Parathyroid adenoma (tissue), 2 donors: ENCODE data around the gene PRR19.

Experiments
- H2AFZ ChIP-seq: fragments of 300-600 bp; sonication (generic); one replicate; pipeline ENCODE4 v1.7.0; 2017; ENCODE audit warnings: antibody characterized with exemption, mild to moderate bottlenecking
- H3K27ac ChIP-seq: fragments of 300-600 bp; sonication (generic); one replicate; pipeline ENCODE4 v1.7.0; 2017
- H3K27me3 ChIP-seq: fragments of 300-600 bp; sonication (generic); one replicate; pipeline ENCODE4 v1.7.0; 2017; ENCODE audit warnings: low read length; ENCODE audit not compliant: control insufficient read depth, insufficient read depth
- H3K36me3 ChIP-seq: fragments of 300-600 bp; sonication (generic); one replicate; pipeline ENCODE4 v1.7.0; 2017; ENCODE audit warnings: low read length; ENCODE audit not compliant: control insufficient read depth, insufficient read depth
- H3K4me1 ChIP-seq: fragments of 300-600 bp; sonication (generic); one replicate; pipeline ENCODE4 v1.7.0; 2017; ENCODE audit warnings: control low read depth
- H3K4me2 ChIP-seq: fragments of 300-600 bp; sonication (generic); one replicate; pipeline ENCODE4 v1.7.0; 2017; ENCODE audit warnings: low read length
- H3K4me3 ChIP-seq: fragments of 300-600 bp; sonication (generic); one replicate; pipeline ENCODE4 v1.7.0; 2017; ENCODE audit warnings: low read depth, low read length
- H3K79me2 ChIP-seq: fragments of 300-600 bp; sonication (generic); one replicate; pipeline ENCODE4 v1.7.0; 2017; ENCODE audit warnings: control low read depth
- H3K9ac ChIP-seq: fragments of 300-600 bp; sonication (generic); one replicate; pipeline ENCODE4 v1.7.0; 2017; ENCODE audit warnings: mild to moderate bottlenecking
- H3K9me3 ChIP-seq: fragments of 300-600 bp; sonication (generic); one replicate; pipeline ENCODE4 v1.7.0; 2017; ENCODE audit warnings: low read length; ENCODE audit not compliant: control insufficient read depth
- CTCF ChIP-seq: fragments of 300-600 bp; sonication (generic); IDR thresholded peaks from one replicate; pipeline ENCODE4 v1.7.0; 2017; ENCODE audit warnings: antibody characterized with exemption, mild to moderate bottlenecking
- donor health status: primary hyperparathyroidism.

Gene PRR19

GRCh38 chr19:42279155-42279901 is 22.6 kb upstream of the PRR19 start:
- no peak for TF ChIP-seq CTCF
- H3K4me3 ChIP-seq = peak overlapping the region; percentile 83
- no peak overlapping the region for H3K9ac ChIP-seq
- peaks cover 24% of the 10 kb centered on the region for H3K79me2 ChIP-seq
- H3K4me1 ChIP-seq = peaks cover 41% of the 10 kb centered on the region
- no peaks in the 10 kb centered on the region for H3K27me3 ChIP-seq
- H3K4me2 ChIP-seq = peak overlapping the region; percentile 99
- H3K27ac ChIP-seq = peak overlapping the region; percentile 15
- H3K36me3 ChIP-seq = no peaks in the 10 kb centered on the region
- no peak overlapping the region for H2AFZ ChIP-seq
- no peaks in the 10 kb centered on the region for H3K9me3 ChIP-seq

GRCh38 chr19:42279902-42280814 is 21.8 kb upstream of the PRR19 start:
- Histone ChIP-seq H3K9me3 (no peaks in the 10 kb centered on the region), H3K9ac (no peak overlapping the region), H2AFZ (peak overlapping the region; percentile 36), H3K79me2 (peaks cover 17% of the 10 kb centered on the region), H3K27ac (peak overlapping the region; percentile 67), H3K27me3 (no peaks in the 10 kb centered on the region), H3K4me2 (peak overlapping the region; percentile 99), H3K4me1 (peaks cover 44% of the 10 kb centered on the region), H3K36me3 (no peaks in the 10 kb centered on the region), H3K4me3 (peak overlapping the region; percentile 83)
- peak; percentile 86 for TF ChIP-seq CTCF

DNA sequence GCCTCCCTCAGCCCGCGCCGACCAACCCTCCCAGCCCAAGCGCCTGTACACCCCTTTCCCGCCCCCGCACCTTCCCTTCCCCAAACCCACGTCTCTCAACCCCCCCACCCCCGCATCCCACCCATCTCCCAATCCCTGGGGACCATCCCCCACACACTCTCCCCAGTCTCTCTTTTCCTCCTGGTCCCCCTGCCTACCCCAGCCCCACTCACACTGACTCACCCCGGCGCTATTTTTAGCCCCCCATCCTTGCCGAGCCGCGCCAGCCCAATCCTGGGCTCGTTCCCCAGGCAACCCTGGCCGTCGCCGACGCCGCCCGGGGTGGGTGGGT is 21.2 kb upstream of the PRR19 start:
- Histone ChIP-seq H3K4me2 (peak overlapping the region; percentile 99), H3K27me3 (no peaks in the 10 kb centered on the region), H3K4me1 (peaks cover 48% of the 10 kb centered on the region), H3K79me2 (peaks cover 14% of the 10 kb centered on the region), H3K36me3 (no peaks in the 10 kb centered on the region), H2AFZ (no peak overlapping the region), H3K27ac (peak overlapping the region; percentile 67), H3K9ac (no peak overlapping the region), H3K4me3 (peak overlapping the region; percentile 83), H3K9me3 (no peaks in the 10 kb centered on the region)
- no peak for TF ChIP-seq CTCF

DNA sequence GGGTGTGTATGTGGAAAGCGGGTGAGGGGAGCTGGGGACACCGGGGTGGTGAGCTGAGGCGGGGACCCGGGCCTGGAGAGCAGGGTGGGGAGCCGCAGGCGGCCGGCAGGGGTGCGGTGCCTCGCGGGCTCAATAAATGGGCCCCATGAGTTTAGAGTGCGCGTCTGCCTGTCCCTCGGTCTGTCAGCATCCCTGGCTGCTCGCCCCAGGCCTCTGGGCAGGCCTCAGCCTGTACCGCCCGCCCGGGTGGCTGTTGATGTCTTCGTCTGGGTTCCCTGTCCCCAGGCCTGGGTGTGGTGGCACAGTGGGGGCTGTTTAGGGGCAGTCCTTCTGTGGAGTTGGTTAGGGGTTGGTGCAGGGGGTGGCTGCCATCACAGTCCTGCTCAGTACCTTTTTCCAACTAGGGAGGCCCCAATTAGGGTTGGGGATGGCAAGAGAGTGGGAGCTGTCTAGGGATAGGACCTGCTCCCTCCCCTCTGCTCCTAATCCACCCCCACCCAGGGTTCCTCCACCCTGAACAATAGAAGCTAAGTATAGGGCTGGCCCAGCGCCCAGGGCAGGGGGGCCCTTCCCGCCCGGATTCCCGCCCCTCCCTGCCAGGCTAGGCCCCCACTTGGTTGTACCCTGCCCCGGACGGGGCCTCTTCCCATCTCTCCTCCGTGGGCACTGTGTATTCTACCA is 20.6 kb upstream of the PRR19 start:
- H3K27me3 ChIP-seq = no peaks in the 10 kb centered on the region
- H3K4me3 ChIP-seq = peak overlapping the region; percentile 27
- H3K36me3 ChIP-seq = no peaks in the 10 kb centered on the region
- peak overlapping the region; percentile 51 for H3K27ac ChIP-seq
- H3K79me2 ChIP-seq = peaks cover 9% of the 10 kb centered on the region
- no peak for TF ChIP-seq CTCF
- no peaks in the 10 kb centered on the region for H3K9me3 ChIP-seq
- peak overlapping the region; percentile 57 for H3K4me2 ChIP-seq
- H3K9ac ChIP-seq = no peak overlapping the region
- no peak overlapping the region for H2AFZ ChIP-seq
- H3K4me1 ChIP-seq = peaks cover 53% of the 10 kb centered on the region
